ENCODE results near the gene ZEB1.

The ZEB1 gene

GRCh38 chr10:31476088-31476487 lies 157.1 kb downstream of the ZEB1 start:
- H3K27me3 ChIP-seq (replicated peaks; ENCODE audit: control insufficient read depth, insufficient read depth, low read length) = no peaks in the 10 kb centered on the region
- no peak for DNase-seq (ENCODE audit: extremely low read depth, insufficient read length)
- TF ChIP-seq, protein P1, sequence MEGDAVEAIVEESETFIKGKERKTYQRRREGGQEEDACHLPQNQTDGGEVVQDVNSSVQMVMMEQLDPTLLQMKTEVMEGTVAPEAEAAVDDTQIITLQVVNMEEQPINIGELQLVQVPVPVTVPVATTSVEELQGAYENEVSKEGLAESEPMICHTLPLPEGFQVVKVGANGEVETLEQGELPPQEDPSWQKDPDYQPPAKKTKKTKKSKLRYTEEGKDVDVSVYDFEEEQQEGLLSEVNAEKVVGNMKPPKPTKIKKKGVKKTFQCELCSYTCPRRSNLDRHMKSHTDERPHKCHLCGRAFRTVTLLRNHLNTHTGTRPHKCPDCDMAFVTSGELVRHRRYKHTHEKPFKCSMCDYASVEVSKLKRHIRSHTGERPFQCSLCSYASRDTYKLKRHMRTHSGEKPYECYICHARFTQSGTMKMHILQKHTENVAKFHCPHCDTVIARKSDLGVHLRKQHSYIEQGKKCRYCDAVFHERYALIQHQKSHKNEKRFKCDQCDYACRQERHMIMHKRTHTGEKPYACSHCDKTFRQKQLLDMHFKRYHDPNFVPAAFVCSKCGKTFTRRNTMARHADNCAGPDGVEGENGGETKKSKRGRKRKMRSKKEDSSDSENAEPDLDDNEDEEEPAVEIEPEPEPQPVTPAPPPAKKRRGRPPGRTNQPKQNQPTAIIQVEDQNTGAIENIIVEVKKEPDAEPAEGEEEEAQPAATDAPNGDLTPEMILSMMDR (IDR thresholded peaks at IDR 0.05; ENCODE audit: insufficient read depth, low read length, poor library complexity, severe bottlenecking) = no peak
- no peaks in the 10 kb centered on the region for H3K36me3 ChIP-seq (ENCODE audit: control insufficient read depth, insufficient read depth, low read length)
- no peak overlapping the region for H3K4me3 ChIP-seq (replicated peaks; ENCODE audit: low read depth, low read length)

GRCh38 chr10:31477584-31477983 lies 158.6 kb downstream of the ZEB1 start:
- H3K27me3 ChIP-seq (replicated peaks; ENCODE audit: control insufficient read depth, insufficient read depth, low read length) = no peaks in the 10 kb centered on the region
- no peaks in the 10 kb centered on the region for H3K36me3 ChIP-seq (ENCODE audit: control insufficient read depth, insufficient read depth, low read length)
- TF ChIP-seq, protein P1 (IDR thresholded peaks at IDR 0.05; ENCODE audit: insufficient read depth, low read length, poor library complexity, severe bottlenecking) = no peak
- DNase-seq (ENCODE audit: extremely low read depth, insufficient read length) = no peak
- no peak overlapping the region for H3K4me3 ChIP-seq (replicated peaks; ENCODE audit: low read depth, low read length)

DNA sequence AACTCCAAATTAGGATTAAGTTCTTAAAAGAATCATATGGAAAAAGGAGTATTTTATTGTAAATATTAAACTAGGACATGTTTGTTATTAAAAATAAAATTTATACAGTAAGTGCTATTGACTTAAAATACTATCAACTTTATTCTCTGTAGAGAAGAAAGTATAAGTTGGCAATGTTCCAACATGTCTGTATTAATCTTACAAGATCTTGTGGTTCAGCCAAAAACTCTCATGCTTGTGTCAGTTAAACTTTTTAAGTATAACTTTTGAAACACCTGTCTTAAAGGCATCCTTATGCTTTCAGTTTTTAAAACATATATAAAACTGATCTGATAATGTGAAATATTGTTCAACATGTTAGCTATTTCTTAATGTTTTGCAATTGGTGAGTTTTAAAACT lies 160.7 kb downstream of the ZEB1 start:
- H3K36me3 ChIP-seq (ENCODE audit: control insufficient read depth, insufficient read depth, low read length) = no peaks in the 10 kb centered on the region
- no peak for DNase-seq (ENCODE audit: extremely low read depth, insufficient read length)
- TF ChIP-seq, protein P1 (IDR thresholded peaks at IDR 0.05; ENCODE audit: insufficient read depth, low read length, poor library complexity, severe bottlenecking) = no peak
- no peak overlapping the region for H3K4me3 ChIP-seq (replicated peaks; ENCODE audit: low read depth, low read length)
- H3K27me3 ChIP-seq (replicated peaks; ENCODE audit: control insufficient read depth, insufficient read depth, low read length) = no peaks in the 10 kb centered on the region

GRCh38 chr10:31483546-31483945 lies 164.5 kb downstream of the ZEB1 start:
- Histone ChIP-seq H3K4me3 (replicated peaks; ENCODE audit: low read depth, low read length) (no peak overlapping the region), H3K27me3 (replicated peaks; ENCODE audit: control insufficient read depth, insufficient read depth, low read length) (no peaks in the 10 kb centered on the region), H3K36me3 (ENCODE audit: control insufficient read depth, insufficient read depth, low read length) (no peaks in the 10 kb centered on the region)
- TF ChIP-seq, protein P1 (IDR thresholded peaks at IDR 0.05; ENCODE audit: insufficient read depth, low read length, poor library complexity, severe bottlenecking) = no peak
- no peak for DNase-seq (ENCODE audit: extremely low read depth, insufficient read length)

GRCh38 chr10:31484431-31485135 lies 165.6 kb downstream of the ZEB1 start:
- TF ChIP-seq, protein P1 (IDR thresholded peaks at IDR 0.05; ENCODE audit: insufficient read depth, low read length, poor library complexity, severe bottlenecking) = no peak
- no peak for DNase-seq (ENCODE audit: extremely low read depth, insufficient read length)

More at GRCh38 chr10:31484431-31485135, 165.6 kb downstream of the ZEB1 start:
- Histone ChIP-seq H3K4me3 (replicated peaks; ENCODE audit: low read depth, low read length) (no peak overlapping the region), H3K27me3 (replicated peaks; ENCODE audit: control insufficient read depth, insufficient read depth, low read length) (no peaks in the 10 kb centered on the region), H3K36me3 (ENCODE audit: control insufficient read depth, insufficient read depth, low read length) (no peaks in the 10 kb centered on the region)

Measured in GM06990 (cell line).